ENCODE measurements around the gene ZGPAT. TPM values are rescaled to one million over a fixed set of nuclear protein-coding genes. Genes with fewer than 3 reads are reported as not detected.
"Not testable (repeated sequence)": the region's sequence is repeated elsewhere in the genome, so short reads cannot be mapped to it uniquely, and the experiment has no call there.

ZGPAT gene, protein sequence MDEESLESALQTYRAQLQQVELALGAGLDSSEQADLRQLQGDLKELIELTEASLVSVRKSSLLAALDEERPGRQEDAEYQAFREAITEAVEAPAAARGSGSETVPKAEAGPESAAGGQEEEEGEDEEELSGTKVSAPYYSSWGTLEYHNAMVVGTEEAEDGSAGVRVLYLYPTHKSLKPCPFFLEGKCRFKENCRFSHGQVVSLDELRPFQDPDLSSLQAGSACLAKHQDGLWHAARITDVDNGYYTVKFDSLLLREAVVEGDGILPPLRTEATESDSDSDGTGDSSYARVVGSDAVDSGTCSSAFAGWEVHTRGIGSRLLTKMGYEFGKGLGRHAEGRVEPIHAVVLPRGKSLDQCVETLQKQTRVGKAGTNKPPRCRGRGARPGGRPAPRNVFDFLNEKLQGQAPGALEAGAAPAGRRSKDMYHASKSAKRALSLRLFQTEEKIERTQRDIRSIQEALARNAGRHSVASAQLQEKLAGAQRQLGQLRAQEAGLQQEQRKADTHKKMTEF
- 25.6 and 29.1 TPM in 2 replicates for total RNA-seq

DNA sequence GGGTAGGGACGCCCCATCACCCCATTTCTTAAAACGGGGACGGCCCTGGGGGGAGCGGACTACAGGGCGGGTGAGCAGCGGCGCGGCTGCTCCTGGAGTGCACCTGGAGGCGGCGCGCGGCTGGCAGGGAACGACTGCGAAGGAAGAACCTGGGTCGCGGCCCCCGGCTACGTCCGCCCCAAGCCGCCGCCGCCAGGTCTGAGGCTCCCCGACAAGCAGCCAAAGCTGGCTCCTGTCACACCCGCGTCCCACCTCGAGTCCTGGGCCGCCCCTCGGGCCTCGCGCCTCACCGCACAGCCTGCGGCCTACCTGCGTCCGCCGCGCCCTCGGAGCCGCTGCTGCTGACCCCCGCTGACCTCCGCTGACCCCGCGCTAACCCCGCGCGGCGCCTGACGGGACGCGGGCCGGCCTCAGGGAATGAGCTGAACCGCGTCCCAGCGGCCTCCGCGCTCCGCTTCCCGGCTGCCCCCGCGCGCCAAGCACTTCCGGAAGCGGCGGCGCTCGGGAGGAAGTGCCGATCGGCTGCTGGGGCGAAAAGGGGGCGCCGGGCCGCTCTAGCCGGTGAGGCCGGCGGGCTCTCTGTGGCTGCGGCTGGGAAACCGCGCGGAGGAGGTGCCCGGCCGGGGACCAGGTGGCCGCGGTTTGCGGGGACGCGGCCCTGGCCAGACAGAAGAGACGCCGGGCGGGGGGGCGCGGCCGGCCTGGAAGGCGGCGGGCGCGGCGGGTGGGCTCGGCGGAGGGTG is at the start of gene ZGPAT, which contains the start of gene ARFRP1:
ZGPAT (plus strand) TSS at position 482 of the 743 bp plus-strand sequence. CDS start 542 bp downstream, outside the sequence.
ARFRP1 (minus strand) TSS at position 419 of the 743 bp plus-strand sequence. CDS start 885 bp downstream, outside the sequence.
- peak; percentile 86 for DNase-seq

DNA sequence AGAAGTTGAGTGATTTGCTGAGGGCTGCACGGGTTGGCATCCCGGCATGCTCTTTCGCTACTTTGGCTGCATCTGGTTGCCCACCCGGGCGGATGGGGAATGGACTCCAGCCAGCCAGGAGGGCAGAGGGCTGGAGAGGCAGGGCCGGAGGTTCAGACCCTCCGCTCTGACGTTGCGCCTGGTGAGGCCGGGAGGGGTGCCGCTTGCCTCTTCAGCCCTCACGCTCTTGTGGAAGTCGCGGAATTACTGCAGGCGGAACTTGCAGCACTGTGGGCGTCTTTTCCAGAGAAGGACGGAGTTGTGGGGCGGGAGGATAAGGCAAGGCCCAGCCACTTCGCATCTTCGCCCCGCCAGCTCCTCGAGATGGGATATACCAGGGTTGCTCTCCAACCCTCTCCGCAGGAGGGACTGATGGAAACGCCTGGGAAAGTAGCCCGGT is 49.1 kb upstream of the ZGPAT start:
- peak; percentile 68 for DNase-seq

DNA sequence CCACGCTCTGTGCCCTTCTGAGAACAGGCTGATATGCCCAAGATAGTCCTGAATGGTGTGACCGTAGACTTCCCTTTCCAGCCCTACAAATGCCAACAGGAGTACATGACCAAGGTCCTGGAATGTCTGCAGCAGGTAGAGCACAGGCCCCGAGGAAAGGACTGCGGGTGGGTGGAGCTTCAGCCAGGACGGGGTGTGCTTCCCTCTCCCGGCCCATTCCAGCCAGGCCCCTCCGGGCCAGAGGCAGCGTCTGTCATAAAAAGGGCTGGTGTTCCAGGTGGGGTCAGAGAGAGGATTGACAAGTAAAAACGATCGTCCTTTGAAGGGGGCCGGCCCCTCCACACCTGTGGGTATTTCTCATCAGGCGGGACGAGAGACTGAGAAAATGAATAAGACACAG is 48.5 kb upstream of the ZGPAT start:
- DNase-seq: peak; percentile 17

DNA sequence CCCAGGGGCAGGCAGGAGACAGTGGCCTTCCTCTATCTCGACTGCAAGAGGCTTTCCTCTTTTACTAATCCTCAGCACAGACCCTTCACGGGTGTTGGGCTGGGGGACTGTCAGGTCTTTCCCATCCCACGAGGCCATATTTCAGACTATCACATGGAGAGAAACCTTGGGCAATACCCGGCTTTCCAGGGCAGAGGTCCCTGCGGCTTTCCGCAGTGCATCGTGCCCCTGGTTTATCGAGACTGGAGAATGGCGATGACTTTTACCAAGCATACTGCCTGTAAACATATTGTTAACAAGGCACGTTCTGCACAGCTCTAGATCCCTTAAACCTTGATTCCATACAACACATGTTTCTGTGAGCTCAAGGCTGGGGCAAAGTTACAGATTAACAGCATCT is 47.7 kb upstream of the ZGPAT start:
- DNase-seq: not testable (repeated sequence)

DNA sequence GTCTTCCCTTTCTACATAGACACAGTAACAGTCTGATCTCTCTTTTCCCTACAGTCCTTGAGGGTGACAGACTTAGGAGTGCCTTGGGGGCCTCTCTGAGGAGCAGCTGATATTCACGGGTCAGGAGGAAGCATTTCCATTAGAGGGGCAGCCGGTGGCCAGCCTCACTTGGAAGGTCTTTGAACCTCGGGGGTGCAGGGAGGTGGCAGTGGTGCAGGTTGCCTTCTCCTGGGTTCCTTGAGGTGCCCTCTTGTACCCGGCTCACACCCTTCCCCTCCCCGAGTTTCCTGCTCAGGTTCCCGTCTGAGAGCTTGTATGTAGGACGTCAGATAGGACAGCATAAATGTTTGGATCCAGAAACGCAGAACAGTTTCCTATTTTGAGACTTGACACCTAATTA is 47.2 kb upstream of the ZGPAT start:
- no peak for DNase-seq

DNA sequence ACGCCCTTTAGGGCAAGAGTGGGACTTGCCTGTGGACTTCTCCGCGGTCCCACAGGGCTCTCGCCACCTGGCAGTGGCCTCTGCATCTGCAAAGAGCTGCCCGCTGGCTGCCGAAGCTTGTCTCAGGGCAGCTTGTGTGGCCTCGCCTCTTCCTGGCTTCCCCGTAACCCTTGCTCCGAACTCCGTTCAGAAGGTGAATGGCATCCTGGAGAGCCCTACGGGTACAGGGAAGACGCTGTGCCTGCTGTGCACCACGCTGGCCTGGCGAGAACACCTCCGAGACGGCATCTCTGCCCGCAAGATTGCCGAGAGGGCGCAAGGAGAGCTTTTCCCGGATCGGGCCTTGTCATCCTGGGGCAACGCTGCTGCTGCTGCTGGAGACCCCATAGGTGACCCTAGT is 46.7 kb upstream of the ZGPAT start:
- no peak for DNase-seq

DNA sequence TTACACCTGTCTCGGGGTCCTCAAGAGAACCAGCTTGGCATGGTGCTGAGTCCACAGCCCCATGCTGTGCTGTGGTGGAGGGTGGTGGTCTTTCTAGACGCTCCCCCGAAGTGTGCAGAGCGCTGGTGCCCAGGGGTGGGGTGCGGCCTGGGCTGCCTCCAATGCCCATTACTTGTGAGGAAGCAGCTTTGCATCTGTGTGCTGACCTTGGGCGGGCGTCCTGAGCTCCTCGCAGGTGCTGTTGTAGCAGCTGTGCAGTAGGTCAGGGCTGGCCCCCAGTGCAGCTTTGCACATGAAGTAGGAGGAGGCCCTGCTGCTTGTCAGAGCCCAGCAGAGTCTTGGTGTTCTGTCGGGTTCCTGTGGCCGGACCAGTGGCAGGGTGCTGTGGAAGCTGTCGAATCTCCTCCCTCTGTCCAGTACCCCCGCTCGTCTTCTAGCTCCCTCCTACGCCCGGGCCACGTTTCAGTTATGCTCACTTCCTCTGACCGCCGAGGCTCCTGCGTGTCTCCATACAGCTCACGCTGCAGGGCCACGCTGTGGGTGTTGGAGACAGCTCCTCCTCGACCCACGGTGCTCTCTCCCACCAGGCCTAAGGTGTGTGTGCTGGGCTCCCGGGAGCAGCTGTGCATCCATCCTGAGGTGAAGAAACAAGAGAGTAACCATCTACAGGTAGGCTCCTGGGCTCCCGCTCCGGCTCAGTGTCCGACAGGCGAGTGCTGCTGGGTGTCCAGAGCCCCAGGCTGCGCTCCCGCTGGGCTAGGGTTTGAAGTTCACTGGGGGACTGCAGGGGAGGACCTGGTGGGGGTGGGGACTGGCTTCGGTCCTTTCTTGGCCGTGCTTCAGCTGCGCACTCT is 45.7 kb upstream of the ZGPAT start:
- no peak for DNase-seq

DNA sequence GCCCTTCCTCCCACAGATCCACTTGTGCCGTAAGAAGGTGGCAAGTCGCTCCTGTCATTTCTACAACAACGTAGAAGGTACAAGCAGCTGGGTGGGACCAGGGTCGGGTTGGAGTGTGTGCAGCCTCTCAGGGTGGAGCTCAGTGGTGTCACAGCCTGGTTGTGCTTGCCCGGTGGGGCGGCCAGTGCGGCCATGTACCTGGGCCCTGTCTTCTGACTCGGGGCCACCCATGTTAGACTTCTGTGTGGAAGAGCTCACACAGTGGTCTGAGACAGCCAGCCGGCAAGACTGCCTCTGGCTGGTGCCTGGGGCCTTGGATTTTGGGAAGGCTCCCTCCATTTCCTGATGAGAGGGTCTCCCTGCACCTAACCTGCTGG is 45.0 kb upstream of the ZGPAT start:
- no peak for DNase-seq

DNA sequence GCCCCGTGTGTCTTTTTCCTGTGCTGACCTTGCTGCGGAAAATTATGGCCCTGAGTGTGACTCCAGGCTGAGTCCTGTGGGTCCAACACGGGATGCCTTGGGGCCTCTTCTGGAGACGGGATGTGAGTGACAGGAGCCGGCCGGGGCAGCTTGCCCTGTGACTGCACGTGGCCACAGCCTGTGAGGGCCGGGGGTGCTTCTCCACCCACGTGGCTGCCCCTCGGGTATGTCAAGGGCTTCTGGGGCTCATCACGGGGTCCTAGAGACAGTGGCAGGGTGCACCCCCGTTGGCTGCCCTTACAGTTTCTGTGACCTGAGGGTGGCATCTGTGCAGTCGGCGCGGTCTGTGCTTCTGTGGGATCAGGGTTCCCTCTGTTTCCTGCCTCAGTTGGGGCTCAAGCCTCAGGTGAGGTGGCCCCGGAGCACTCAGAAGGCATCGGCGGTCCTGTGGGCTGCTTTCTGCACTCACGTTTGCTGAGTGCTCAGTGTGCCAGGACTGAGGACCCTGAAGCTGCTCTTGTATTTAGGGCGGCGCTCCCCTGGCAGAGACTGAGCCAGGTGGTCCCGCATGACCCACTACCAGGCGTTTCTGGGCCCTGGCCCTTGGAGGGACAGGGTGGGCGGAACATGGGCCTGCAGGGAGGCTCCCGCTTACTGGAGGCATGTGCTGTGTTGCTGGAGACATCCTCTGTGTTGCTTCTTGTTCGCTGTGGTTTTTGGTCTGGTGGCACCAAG is 44.3 kb upstream of the ZGPAT start:
- no peak for DNase-seq

DNA sequence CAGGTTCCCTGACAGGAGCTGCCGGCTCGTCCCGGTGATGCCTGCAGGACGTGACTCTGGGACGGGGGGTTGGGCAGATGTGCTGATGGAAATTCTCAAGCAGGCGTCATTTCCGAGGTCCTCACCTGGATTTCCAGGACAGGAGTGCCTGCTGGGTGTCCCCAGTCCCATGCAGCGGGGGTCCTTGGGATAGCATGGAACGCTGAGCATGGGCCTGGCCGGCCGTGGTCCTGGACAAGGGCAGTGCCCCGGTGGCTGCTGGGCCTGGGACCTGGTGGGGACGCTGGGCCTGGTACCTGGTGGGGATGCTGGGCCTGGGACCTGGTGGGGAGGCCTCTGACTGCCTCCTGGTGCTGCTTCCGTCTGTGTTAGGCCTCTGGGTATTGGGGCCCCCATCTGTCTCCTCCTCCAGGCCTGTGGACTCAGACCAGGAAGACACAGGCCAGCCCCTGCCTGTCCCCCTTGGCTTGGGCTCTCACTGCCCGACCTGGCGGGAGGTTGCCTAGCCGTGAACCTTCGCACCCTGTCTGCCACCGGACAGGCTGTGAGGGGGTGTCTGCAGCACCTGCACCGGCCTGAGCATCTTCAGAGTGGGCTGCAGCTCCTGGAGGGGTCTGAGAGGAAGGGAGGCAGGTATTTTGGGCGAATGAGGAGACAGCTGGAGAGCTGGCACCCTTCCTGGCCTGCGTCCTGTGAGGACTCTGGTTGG is 43.5 kb upstream of the ZGPAT start:
- DNase-seq: no peak

DNA sequence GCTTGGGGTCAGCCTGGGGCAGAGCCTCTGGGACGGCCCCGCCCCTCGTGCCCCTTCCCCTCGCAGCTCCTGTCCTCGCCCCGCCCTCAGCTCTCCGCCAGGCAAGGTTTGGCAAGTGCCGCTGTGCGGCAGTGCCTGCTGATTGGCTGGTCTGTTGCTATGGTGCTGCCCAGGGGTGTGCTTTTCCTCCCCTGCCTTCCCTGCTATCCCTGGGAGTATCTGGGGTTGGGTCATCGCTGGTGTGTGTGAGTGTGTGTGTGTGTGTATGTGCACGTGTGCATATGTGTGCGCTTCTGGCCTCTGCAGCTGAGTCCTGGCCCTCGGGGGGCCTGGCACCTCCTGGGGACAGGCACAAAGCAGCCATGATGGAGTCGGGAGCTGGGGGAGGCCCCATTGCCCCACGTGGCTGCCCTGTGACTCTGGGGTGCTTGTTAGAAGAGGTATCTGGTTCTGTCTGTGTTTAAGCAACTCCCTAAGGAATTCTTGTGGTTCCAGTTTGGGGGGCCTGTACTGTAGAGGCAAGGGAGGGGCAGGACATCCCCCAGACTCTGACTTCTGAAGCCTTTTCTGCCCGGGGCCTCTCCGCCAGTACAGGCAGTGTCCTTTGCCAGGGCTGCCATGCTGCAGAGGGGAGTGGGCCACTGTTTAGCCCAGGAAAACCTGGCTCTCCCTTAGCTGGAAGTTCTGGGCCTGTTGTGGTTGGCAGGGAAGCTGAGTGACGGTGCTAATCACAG is 42.8 kb upstream of the ZGPAT start:
- DNase-seq: no peak

DNA sequence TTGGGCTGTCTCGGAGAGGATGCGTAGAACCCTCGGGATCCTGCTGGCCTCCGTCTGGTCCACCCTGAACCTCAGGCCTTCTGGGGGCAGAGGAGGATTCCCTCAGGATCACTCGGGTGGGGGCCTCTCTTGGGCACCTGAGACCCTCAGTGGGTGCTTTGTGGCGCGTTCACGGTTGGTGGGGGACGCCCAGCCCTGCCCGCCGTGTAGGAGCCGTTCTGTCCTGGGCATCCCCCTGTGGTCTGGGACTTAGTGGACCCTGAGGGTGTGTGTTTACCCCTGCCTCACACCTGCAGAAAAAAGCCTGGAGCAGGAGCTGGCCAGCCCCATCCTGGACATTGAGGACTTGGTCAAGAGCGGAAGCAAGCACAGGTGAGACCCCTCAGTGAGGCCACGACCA is 42.1 kb upstream of the ZGPAT start:
- DNase-seq: no peak

DNA sequence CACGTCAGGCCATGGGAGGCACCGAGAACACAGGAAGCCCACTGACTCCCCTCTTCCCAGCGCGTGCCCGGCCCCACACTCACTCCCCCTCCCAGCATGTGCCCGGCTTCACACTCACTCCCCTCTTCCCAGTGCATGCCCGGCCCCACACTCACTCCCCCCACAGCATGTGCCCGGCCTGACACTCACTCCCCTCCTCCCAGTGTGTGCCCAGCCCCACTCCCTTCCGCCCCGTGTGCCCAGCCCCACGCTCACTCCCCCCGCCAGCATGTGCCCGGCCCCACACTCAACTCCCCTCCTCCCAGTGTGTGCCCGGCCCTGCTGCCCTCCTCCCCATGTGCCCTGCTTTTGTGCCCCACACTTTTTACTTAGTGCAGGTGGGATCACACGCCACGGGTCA is 40.0 kb upstream of the ZGPAT start:
- no peak for DNase-seq

DNA sequence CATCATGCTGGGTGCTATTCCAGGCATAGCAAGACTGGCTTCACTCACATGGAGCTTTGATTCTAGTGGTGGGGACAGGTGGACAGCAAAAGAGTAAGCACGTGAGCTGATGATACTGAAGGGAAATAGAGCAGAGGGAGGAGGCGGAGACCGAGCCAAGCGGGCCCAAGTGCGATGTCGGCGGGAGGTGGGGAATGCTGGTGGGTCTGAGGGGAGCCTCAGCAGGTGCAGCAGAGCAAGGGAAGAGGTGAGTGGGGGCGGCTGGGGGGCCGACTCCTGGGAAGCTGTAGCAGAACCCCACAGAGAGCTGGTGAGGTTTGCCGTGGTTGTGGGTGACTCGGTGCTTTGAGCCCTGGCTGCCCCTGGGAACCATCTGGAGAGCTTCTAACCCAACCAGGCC is 39.5 kb upstream of the ZGPAT start:
- DNase-seq: no peak

DNA sequence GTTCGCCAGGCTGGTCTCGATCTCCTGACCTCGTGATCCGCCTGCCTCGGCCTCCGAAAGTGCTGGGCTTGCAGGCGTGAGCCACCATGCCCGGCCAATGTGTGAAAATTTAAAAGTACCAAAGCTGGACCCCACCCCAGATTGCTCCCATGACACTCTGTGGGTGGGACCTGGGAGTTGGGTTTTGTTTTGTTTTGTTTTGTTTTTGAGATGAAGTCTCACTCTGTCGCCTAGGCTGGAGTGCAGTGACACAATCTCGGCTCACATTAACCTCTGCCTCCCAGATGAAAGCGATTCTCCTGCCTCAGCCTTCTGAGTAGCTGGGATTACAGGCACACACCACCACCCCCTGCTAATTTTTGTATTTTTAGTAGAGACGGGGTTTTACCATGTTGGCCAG is 36.1 kb upstream of the ZGPAT start:
- DNase-seq: not testable (repeated sequence)

DNA sequence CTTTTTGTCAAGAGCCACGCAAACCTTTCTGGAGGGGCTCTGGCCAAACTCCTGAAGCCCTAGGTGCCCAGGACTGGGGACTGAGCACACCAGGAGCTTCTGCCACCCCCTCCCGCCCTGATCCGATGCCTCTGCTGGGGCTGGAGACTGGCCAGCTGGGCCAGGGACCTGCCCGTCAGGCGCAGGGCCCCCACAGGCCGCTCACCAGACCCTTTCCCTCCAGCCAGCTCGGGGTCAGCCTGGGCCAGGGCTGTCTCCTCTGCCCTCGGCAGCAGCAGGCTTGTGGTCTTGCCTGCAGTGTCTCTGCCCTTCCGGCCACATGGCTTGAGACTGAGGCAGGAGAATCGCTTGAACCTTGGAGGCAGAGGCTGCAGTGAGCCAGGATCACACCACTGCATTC is 35.2 kb upstream of the ZGPAT start:
- DNase-seq: no peak

DNA sequence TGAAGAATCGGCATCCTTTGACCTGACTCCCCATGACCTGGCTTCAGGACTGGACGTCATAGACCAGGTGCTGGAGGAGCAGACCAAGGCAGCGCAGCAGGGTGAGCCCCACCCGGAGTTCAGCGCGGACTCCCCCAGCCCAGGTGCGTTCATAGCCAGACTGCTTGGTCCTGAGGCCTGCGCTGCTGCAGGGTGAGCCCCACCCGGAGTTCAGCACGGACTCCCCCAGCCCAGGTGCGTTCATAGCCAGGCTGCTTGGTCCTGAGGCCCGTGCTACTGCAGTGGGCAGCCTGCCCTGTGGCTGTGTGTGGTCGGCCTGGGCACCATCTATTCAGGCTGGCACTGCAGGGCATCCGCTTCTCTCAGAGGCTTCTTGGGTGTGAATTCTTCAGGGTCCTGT is 33.9 kb upstream of the ZGPAT start:
- no peak for DNase-seq

DNA sequence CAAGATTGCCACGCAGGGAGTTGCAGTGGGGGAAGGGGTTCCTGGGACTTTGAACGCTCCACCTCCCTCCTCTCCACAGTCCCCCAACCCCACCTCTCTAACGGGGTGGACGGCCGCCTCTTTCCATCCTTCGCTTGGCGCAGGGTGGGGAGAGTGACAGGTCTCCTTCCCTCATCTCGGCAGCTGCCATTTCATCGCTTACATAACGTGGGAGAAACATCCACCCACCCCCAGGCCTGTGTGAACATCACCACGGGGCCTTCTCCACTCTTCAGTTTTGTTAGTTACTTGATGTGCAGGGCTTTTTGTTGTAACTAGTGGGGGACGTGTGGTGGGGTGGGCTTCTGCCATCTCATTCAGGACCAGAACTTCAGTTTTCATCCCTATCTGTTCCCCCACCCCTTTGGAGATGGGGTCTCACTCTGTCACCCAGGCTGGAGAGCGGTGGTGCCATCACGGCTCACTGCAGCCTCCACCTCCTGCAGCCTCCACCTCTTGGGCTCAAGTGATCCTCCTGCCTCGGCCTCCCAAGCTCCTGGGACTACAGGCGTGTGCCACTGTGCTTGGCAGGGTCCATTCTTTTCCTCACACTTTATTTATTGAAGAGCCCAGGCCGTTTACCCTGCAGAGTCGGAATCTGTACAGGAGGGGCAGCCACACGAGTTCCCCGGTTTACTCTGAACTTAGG is 32.0 kb upstream of the ZGPAT start:
- DNase-seq: no peak

DNA sequence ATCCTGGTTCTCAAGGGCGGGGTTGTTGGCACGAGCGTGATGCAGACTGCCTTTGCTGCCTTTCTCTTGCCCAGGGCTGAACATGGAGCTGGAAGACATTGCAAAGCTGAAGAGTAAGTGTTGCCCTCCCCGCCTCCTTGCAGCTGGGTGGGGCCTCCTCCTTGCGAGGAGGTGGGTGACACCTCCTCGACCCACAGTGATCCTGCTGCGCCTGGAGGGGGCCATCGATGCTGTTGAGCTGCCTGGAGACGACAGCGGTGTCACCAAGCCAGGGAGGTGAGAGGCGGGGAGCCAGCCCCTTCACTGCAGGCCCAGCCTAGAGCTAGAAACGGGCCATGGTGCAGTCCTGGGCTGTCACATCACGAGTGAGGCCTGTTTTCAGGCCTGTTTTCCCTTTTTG is 29.8 kb upstream of the ZGPAT start:
- DNase-seq: no peak

Measured in dermis blood vessel endothelial cell (primary cell).